H1 (cell line): ENCODE data around the gene ACADVL. TPM values are rescaled to one million over a fixed set of nuclear protein-coding genes. Genes with fewer than 3 reads are reported as not detected.

Experiments
- CTCF ChIA-PET: fragments of 300-600 bp; sonication (Branson Sonifier 250); formaldehyde crosslinking; loops from one replicate; lab custom pipeline; 2021; ENCODE audit not compliant: partially characterized antibody; lab: Charles Lee
- POLR2A ChIA-PET: fragments of 300-600 bp; sonication (Branson Sonifier 250); formaldehyde crosslinking; loops from one replicate; lab custom pipeline; 2021; ENCODE audit warnings: inconsistent platforms; ENCODE audit not compliant: partially characterized antibody; lab: Charles Lee
- DNase-seq, 2 experiments: peaks; one replicate each; pipeline versions ENCODE4 v3.0.0 to v3.0.0-alpha.2; 2010 to 2022; ENCODE audit warnings: low spot score in 2 of 2, low read depth in 1 of 2, mixed read lengths in 1 of 2
- FAIRE-seq: peaks from 2 replicates; lab custom pipeline; 2011; peaks lifted over from hg19 to GRCh38; lab: Jason Lieb, UNC
- H2AFZ ChIP-seq: 2 replicates; pipeline ENCODE4 v1.8.1; 2012; ENCODE audit warnings: low read length, inconsistent platforms
- H2AK5ac ChIP-seq: 2 replicates; pipeline ENCODE4 v1.6.1; 2013; ENCODE audit warnings: low read depth, low read length
- H2BK120ac ChIP-seq: replicated peaks from 2 replicates; pipeline ENCODE3; 2013; ENCODE audit warnings: low read depth, low read length, inconsistent platforms
- H2BK12ac ChIP-seq: 2 replicates; pipeline ENCODE4 v1.6.1; 2013; ENCODE audit warnings: low read depth, low read length
- H2BK15ac ChIP-seq: 2 replicates; pipeline ENCODE4 v1.6.1; 2013; ENCODE audit warnings: low read length
- H2BK20ac ChIP-seq: 2 replicates; pipeline ENCODE4 v1.6.1; 2013; ENCODE audit warnings: low read length
- H2BK5ac ChIP-seq: 2 replicates; pipeline ENCODE4 v1.6.1; 2013; ENCODE audit warnings: low read depth, low read length
- H3K14ac ChIP-seq: 2 replicates; pipeline ENCODE4 v1.6.1; 2013; ENCODE audit warnings: inconsistent platforms; ENCODE audit not compliant: insufficient read length
- H3K18ac ChIP-seq: 2 replicates; pipeline ENCODE4 v1.6.1; 2013; ENCODE audit warnings: low read length; ENCODE audit errors: extremely low read depth
- H3K23ac ChIP-seq: 2 replicates; pipeline ENCODE4 v1.6.1; 2013; ENCODE audit warnings: inconsistent platforms; ENCODE audit not compliant: insufficient read length
- H3K23me2 ChIP-seq: 2 replicates; pipeline ENCODE4 v1.6.1; 2013; ENCODE audit warnings: low read depth, low read length
- H3K27ac ChIP-seq: 2 replicates; pipeline ENCODE4 v1.6.1; 2011; ENCODE audit warnings: low read depth, low read length, inconsistent platforms
- H3K27me3 ChIP-seq, 4 experiments: replicated peaks in 1 of 4; 1 replicate in 1 of 4; 2 replicates in 3 of 4; pipeline versions ENCODE4 v1.6.1 to v1.8.1; 2011 to 2013; ENCODE audit warnings: low read length in 3 of 4, mild to moderate bottlenecking in 3 of 4, inconsistent platforms in 2 of 4, mixed read lengths in 2 of 4, moderate library complexity in 1 of 4; ENCODE audit not compliant: control insufficient read depth in 3 of 4, insufficient read depth in 3 of 4; ENCODE audit errors: extremely low read depth in 1 of 4
- H3K36me3 ChIP-seq, 4 experiments: 2 replicates each; pipeline versions ENCODE4 v1.6.1 to v1.8.1; 2011 to 2013; ENCODE audit warnings: mild to moderate bottlenecking in 4 of 4, low read length in 3 of 4, moderate library complexity in 2 of 4, control low read depth in 1 of 4, inconsistent platforms in 1 of 4; ENCODE audit not compliant: insufficient read depth in 4 of 4, control insufficient read depth in 2 of 4
- H3K4ac ChIP-seq: replicated peaks from 2 replicates; pipeline ENCODE3; 2013; ENCODE audit warnings: low read length, low read depth, mixed read lengths, inconsistent platforms; ENCODE audit not compliant: insufficient read length
- H3K4me1 ChIP-seq, 4 experiments: replicated peaks in 1 of 4; 1 replicate in 1 of 4; 2 replicates in 3 of 4; pipeline versions ENCODE4 v1.6.1 to v1.8.1; 2011 to 2013; ENCODE audit warnings: low read length in 3 of 4, inconsistent platforms in 2 of 4, mixed read lengths in 1 of 4; ENCODE audit not compliant: insufficient read depth in 4 of 4, control insufficient read depth in 3 of 4
- H3K4me2 ChIP-seq, 2 experiments: 2 replicates each; pipeline versions ENCODE4 v1.6.1 to v1.8.1; 2011 to 2013; ENCODE audit warnings: low read depth in 2 of 2, low read length in 2 of 2, control low read depth in 1 of 2, inconsistent platforms in 1 of 2, mild to moderate bottlenecking in 1 of 2; ENCODE audit not compliant: insufficient read depth in 1 of 2
- H3K4me3 ChIP-seq, 4 experiments: fragments of 200-600, 300-600 bp in 1 of 4; sonication (generic), shearing (Covaris generic), sonication (Bioruptor Twin) in 1 of 4; 2 replicates each; pipeline versions ENCODE4 v1.5.1 to v1.8.1; 2011 to 2016; ENCODE audit warnings: low read length in 4 of 4, low read depth in 3 of 4, control low read depth in 2 of 4, inconsistent platforms in 2 of 4, mild to moderate bottlenecking in 2 of 4, mixed read lengths in 1 of 4, moderate library complexity in 1 of 4; ENCODE audit not compliant: insufficient read depth in 2 of 4; ENCODE audit errors: extremely low read depth in 1 of 4
- H3K56ac ChIP-seq: replicated peaks from 2 replicates; pipeline ENCODE3; 2013; ENCODE audit warnings: low read depth, mild to moderate bottlenecking, mixed read lengths, low read length, inconsistent platforms; ENCODE audit not compliant: insufficient read length
- H3K79me1 ChIP-seq: 2 replicates; pipeline ENCODE4 v1.6.1; 2013; ENCODE audit warnings: low read depth, low read length, control low read depth
- H3K79me2 ChIP-seq, 2 experiments: 2 replicates each; pipeline versions ENCODE4 v1.6.1 to v1.8.1; 2012 to 2013; ENCODE audit warnings: low read length in 2 of 2, mild to moderate bottlenecking in 2 of 2, inconsistent platforms in 1 of 2; ENCODE audit not compliant: insufficient read depth in 2 of 2, control insufficient read depth in 1 of 2
- H3K9ac ChIP-seq, 4 experiments: replicated peaks in 1 of 4; 1 replicate in 1 of 4; 2 replicates in 3 of 4; pipeline versions ENCODE4 v1.6.1 to v1.8.1; 2011 to 2013; ENCODE audit warnings: low read depth in 3 of 4, low read length in 3 of 4, control low read depth in 2 of 4, mild to moderate bottlenecking in 2 of 4, moderate library complexity in 2 of 4, inconsistent platforms in 1 of 4; ENCODE audit errors: extremely low read depth in 1 of 4
- H3K9me3 ChIP-seq, 2 experiments: 2 replicates each; pipeline versions ENCODE4 v1.6.1 to v1.8.1; 2012 to 2013; ENCODE audit warnings: mild to moderate bottlenecking in 2 of 2, moderate library complexity in 2 of 2, control low read depth in 1 of 2, inconsistent platforms in 1 of 2, low read depth in 1 of 2, low read length in 1 of 2, mixed read lengths in 1 of 2; ENCODE audit not compliant: insufficient read depth in 2 of 2
- H4K20me1 ChIP-seq, 2 experiments: replicated peaks in 1 of 2; 2 replicates each; pipeline versions ENCODE3 to v1.8.1; 2011 to 2013; ENCODE audit warnings: inconsistent platforms in 2 of 2, low read length in 2 of 2, mild to moderate bottlenecking in 1 of 2; ENCODE audit not compliant: insufficient read depth in 2 of 2, control insufficient read depth in 1 of 2
- H4K5ac ChIP-seq: 2 replicates; pipeline ENCODE4 v1.6.1; 2013; ENCODE audit warnings: low read length, low read depth, mixed read lengths, inconsistent platforms; ENCODE audit not compliant: insufficient read length
- H4K8ac ChIP-seq: 2 replicates; pipeline ENCODE4 v1.8.0; 2013; ENCODE audit warnings: mild to moderate bottlenecking, moderate library complexity, low read length, inconsistent platforms; ENCODE audit not compliant: insufficient read depth; ENCODE audit errors: extremely low read depth
- H4K91ac ChIP-seq: replicated peaks from 2 replicates; pipeline ENCODE3; 2013; ENCODE audit warnings: low read length, mixed read lengths, inconsistent platforms; ENCODE audit not compliant: insufficient read length
- ASH2L ChIP-seq: fragments of 200-600, 300-600 bp; sonication (generic); IDR thresholded peaks from one replicate; pipeline ENCODE4 v1.7.1; 2017; ENCODE audit warnings: low read length
- CBX5 ChIP-seq: fragments of 300-800, 300-1000 bp; sonication (generic); IDR thresholded peaks from 2 replicates; pipeline ENCODE4 v1.7.1; 2016; ENCODE audit warnings: antibody characterized with exemption, low read length, low read depth
- CHD1 ChIP-seq: IDR thresholded peaks from 2 replicates; pipeline ENCODE4 v1.6.1; 2012; ENCODE audit warnings: low read depth, low read length, improper control_type of control experiment
- CHD2 ChIP-seq: IDR thresholded peaks from 2 replicates; pipeline ENCODE4 v1.6.1; 2012; ENCODE audit warnings: low read length, improper control_type of control experiment
- EGR1 ChIP-seq: IDR thresholded peaks from 2 replicates; pipeline ENCODE4 v1.6.1; 2011; ENCODE audit warnings: low read depth, low read length, borderline replicate concordance
- FOSL1 ChIP-seq: IDR thresholded peaks from 2 replicates; pipeline ENCODE4 v1.6.1; 2011; ENCODE audit warnings: mild to moderate bottlenecking, low read depth, low read length, moderate library complexity; ENCODE audit not compliant: insufficient read depth
- GABPA ChIP-seq: IDR thresholded peaks from 2 replicates; pipeline ENCODE4 v1.6.1; 2011; ENCODE audit warnings: mild to moderate bottlenecking, low read length, moderate library complexity, borderline replicate concordance; ENCODE audit not compliant: insufficient read depth
- KDM5A ChIP-seq: fragments of 200-600 bp; IDR thresholded peaks from 2 replicates; pipeline ENCODE4 v1.7.1; 2012; ENCODE audit warnings: mild to moderate bottlenecking, low read length, inconsistent platforms, mixed read lengths
- MAFK ChIP-seq: IDR thresholded peaks from 2 replicates; pipeline ENCODE4 v1.6.1; 2012; ENCODE audit warnings: low read depth, mild to moderate bottlenecking, improper control_type of control experiment, low read length
- NANOG ChIP-seq: IDR thresholded peaks from 2 replicates; pipeline ENCODE4 v1.6.1; 2011; ENCODE audit warnings: low read length, low read depth, mild to moderate bottlenecking, inconsistent platforms; ENCODE audit not compliant: insufficient read depth, poor library complexity, severe bottlenecking
- POLR2AphosphoS5 ChIP-seq: IDR thresholded peaks from 2 replicates; pipeline ENCODE4 v1.6.1; 2011; ENCODE audit warnings: low read depth, low read length
- RBBP5 ChIP-seq: IDR thresholded peaks from 2 replicates; pipeline ENCODE4 v1.7.1; 2012; ENCODE audit warnings: low read depth, mild to moderate bottlenecking, inconsistent platforms, low read length, moderate library complexity, borderline replicate concordance
- SP2 ChIP-seq: IDR thresholded peaks from 2 replicates; pipeline ENCODE4 v1.6.1; 2012; ENCODE audit warnings: mild to moderate bottlenecking, low read length, inconsistent platforms
- SP4 ChIP-seq: IDR thresholded peaks from 2 replicates; pipeline ENCODE4 v1.6.1; 2012; ENCODE audit warnings: low read length, inconsistent platforms
- YY1 ChIP-seq: IDR thresholded peaks from 2 replicates; pipeline ENCODE4 v1.6.1; 2011; ENCODE audit warnings: low read depth, mild to moderate bottlenecking, low read length
- WGBS, 2 experiments: shearing (Covaris generic) in 1 of 2; methylation state at CpG; one replicate each; pipeline versions ENCODE4 v1.1.6 to v1.1.7; 2013 to 2015; ENCODE audit warnings: low lambda C conversion rate in 2 of 2, mixed read lengths in 2 of 2, inconsistent platforms in 1 of 2, low coverage in 1 of 2, missing lambda C conversion rate in 1 of 2; ENCODE audit not compliant: insufficient replicate concordance in 2 of 2, insufficient coverage in 1 of 2, insufficient read length in 1 of 2; ENCODE audit errors: extremely low coverage in 1 of 2, missing lambda C conversion rate in 1 of 2; 5-methylcytosine and 5-hydroxymethylcytosine counted together
- polyA plus RNA-seq, 7 experiments: library from polyadenylated mRNA; depleted of rRNA in 3 of 7; stranded (reverse) in 5 of 7; unstranded in 2 of 7; fragments of >200 nt in 5 of 7; fragments of 200-250 nt in 2 of 7; gene quantifications; 1 replicate in 5 of 7; 2 replicates in 1 of 7; 4 replicates in 1 of 7; pipeline versions ENCODE4 v1.2.1 to v1.2.3, GENCODE V29; 2011 to 2013; ENCODE audit warnings: missing spikeins in 2 of 7, mixed read lengths in 2 of 7
- total RNA-seq: library from RNA; stranded (reverse); fragmentation: NEBNext Ultra II Directional; extraction: Animal tissue kit (Norgen Biotek cat#: 25700); gene quantifications from 2 replicates; pipeline ENCODE4 v1.2.1, GENCODE V29; 2021

The ACADVL gene
- total and polyA plus RNA-seq, 2 of the 8 experiments (the other 6 are each of a cell fraction or from before 2014, with no cell fraction given), result 181 to 231 TPM

GRCh38 chr17:7218758-7219157 is 980 bp upstream of the ACADVL start:
- Histone ChIP-seq H3K23ac (no peak overlapping the region), H3K4ac (no peak overlapping the region), H3K9me3 (no peaks in the 10 kb centered on the region), H3K23me2 (peaks cover 23% of the 10 kb centered on the region; the same call in 1 of the 2 replicates), H2BK20ac (no peak overlapping the region), H3K4me1 (peaks cover 6 to 36% (median 20%) of the 10 kb centered on the region in 4 experiments), H3K79me1 (no peaks in the 10 kb centered on the region; the same call in 1 of the 2 replicates), H4K91ac (peak overlapping the region; percentile 71), H4K20me1 (peaks cover 10 to 20% of the 10 kb centered on the region in 2 experiments), H2BK12ac (peak overlapping the region; percentile 71; the same call in 1 of the 2 replicates), H3K79me2 (peaks cover 0 to 10% of the 10 kb centered on the region in 2 experiments; a peak in 1 of 4 replicates), H2BK120ac (no peak overlapping the region), H2BK15ac (0 out of 2 replicates have a peak overlapping the region, but pooled peaks have one; percentile 61), H3K27me3 (no peaks in the 10 kb centered on the region), H4K8ac (no peak overlapping the region), H3K36me3 (peaks cover 12 to 21% (median 16%) of the 10 kb centered on the region in 4 experiments; a peak in 7 of 8 replicates), H3K14ac (no peak overlapping the region), H3K27ac (no peak overlapping the region), H3K56ac (no peak overlapping the region), H2BK5ac (0 out of 2 replicates have a peak overlapping the region, but pooled peaks have one; percentile 1), H3K4me2 (peak overlapping the region; percentile 73 to 80; a peak in 2 of 4 replicates), H2AK5ac (0 out of 2 replicates have a peak overlapping the region, but pooled peaks have one; percentile 2), H4K5ac (no peak overlapping the region), H3K18ac (no peak overlapping the region), H2AFZ (no peak overlapping the region), H3K4me3 (no peak overlapping the region), H3K9ac (no peak overlapping the region)
- DNase-seq, result no peak
- ChIA-PET CTCF (interaction anchor here (0.6 to 4.3 kb wide), 4 partner anchors 12 to 339 kb away, joined by 3 to 24 read pairs (median 10); no protein-coding TSS in a partner anchor), POLR2A (interaction anchor here (0.9 to 10.7 kb wide), 12 partner anchors 9 to 95 kb away, joined by 3 to 386 read pairs (median 8); partner anchors contain the start of genes CLDN7, CTDNEP1, DVL2 and ELP5)
- FAIRE-seq, result no peak
- 84% methylated on average over 6 of the region's 6 CpGs; no CpG with 5 or more reads in 1 of the 2 experiments for WGBS, 2 experiments
- TF ChIP-seq ASH2L (no peak), KDM5A (no peak), NANOG (no peak), YY1 (no peak), EGR1 (no peak), GABPA (no peak), CBX5 (no peak), CHD1 (no peak), FOSL1 (no peak), CHD2 (no peak), RBBP5 (no peak), SP2 (no peak), POLR2AphosphoS5 (no peak), SP4 (no peak), MAFK (no peak)
